A204.1 (cell line): ENCODE results near the gene CPSF3.
"Not testable (repeated sequence)": the region's sequence is repeated elsewhere in the genome, so short reads cannot be mapped to it uniquely, and the experiment has no call there.

ENCODE experiments used
- FAIRE-seq: peaks from 2 replicates; lab custom pipeline; 2012; peaks lifted over from hg19 to GRCh38; lab: Jason Lieb, UNC

The CPSF3 gene

DNA sequence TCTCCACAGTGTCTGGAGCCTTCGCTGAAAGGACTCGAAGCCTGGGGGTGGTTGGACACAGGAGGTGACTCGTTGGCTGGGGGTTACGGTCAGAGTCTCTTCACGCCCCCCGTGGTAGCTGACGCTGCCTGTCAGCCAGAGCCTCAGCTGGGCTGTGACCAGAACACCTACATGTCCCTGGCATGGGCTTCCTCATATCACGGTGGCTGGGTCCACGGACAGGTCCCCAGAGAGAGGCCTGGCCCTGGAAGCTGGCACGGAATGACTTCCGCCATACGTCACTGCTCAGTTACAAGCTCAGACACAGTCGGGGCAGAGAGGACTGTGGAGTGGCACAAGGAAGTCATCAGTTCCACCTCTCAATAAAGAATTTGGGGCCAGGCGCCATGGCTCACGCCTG lies 28.6 kb upstream of the CPSF3 start:
- no peak for FAIRE-seq

DNA sequence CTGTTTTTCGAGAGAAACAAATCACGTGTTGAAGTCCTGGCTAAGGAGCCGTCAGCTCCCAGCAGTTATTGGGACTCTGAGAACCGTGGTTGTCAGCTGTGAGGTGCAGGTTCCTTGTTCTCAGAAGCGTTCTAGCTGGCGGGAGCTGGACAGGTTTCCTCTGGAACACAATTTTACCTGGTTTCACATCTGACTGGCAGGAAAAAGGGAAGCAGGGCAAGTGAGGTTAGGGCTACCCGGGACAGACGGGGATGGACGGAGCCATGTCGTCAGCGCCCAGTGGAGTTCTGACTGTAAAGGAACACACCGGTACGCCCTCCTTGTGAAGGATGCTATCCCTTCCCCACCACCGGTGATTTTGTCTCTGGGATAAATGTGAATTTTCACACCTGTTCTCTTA lies 26.3 kb upstream of the CPSF3 start:
- no peak for FAIRE-seq

DNA sequence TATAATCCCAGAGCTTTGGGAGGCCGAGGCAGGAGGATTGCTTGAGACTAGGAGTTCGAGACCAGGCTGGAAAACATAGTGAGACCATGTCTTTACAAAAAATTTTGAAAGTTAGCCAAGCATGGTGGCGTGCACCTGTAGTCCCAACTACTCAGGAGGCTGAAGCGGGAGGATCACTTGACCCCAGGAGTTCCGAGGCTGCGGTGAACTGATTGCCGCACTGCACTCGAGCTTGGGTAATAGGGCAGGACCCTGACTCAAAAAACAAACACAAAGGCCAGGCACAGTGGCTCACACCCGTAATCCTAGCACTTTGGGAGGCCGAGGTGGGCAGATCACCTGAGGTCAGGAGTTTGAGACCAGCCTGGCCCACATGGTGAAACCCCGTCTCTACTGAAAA lies 25.2 kb upstream of the CPSF3 start:
- FAIRE-seq: not testable (repeated sequence)

DNA sequence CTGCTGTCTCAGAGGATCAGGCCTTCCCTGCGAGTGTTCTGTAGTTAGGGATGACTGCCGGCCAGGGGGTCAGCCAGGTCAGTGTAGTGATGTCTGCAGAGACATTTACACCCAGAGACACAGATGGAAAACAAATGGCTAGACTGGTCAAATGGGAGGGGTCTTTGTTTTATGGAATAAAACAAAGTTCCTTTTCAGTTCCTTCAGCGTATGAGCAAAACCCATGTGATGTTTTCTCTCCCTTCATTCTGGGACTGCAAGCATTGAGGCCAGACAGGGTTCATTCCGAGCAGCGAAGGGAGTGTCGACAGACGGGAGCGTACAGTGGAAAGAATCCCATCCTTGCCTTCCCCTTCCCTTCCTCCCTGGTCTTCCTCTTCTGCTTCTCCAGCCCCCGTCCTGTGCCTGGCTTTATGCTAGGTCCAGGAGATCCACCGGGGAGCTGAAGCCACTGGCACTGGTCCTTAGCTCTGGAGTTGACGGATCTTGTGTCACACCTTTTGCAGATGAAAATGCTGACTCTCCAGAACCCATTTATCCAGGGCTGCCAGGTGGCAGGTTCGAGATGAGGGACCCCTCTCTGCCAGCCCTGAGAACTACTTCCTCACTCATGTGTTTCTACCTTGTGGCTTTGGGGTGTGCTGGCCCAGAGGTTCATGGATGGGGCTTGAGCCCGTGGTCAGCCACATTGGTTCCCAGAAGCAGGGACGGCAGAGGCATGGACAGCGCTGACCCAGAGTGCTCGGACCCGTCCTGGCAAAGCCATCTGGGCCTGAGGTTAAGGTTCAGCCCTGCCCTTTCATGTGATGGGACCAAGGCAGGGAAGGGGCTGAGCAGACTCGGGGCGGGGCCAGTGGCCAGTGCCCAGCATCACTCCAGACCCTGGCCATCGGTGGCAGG lies 24.3 kb upstream of the CPSF3 start:
- no peak for FAIRE-seq

DNA sequence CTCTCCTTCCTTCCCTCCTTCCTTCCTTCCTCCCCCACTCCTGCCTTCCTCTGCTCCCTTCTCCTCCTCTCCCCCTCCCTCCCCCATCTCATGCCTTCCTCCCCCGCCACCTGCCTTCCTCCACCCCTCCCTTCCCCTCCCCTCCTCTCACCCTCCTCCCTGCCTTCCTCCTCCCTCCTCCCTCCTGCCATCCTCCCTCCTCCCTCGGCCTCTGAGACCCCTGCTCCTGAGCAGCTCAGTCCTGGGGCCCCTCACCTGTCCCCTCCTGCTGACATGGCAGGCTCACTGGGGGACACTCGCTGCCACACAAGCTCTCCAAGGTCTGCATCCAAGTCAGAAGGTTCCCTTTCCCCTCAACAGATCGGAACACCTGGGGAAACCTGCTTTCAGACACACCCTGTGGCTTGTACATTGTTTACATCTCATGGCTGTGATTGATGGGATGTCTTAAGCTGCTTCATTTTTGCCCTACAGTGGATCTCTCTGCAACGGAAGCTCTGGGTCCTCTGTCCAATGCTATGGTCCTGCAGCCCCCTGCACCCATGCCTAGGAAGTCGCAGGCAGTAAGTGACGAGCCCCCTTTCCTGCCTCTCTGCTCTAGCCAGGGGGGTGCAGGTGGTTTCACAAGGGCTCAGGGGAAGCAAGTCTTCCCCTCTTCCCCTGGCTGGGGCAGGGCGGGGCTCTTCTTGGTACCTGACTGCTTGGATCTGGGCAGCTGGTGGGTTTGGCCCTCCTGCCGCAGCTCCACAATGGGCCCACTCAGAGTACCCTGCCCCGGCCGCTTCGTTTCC lies 23.0 kb upstream of the CPSF3 start:
- no peak for FAIRE-seq

DNA sequence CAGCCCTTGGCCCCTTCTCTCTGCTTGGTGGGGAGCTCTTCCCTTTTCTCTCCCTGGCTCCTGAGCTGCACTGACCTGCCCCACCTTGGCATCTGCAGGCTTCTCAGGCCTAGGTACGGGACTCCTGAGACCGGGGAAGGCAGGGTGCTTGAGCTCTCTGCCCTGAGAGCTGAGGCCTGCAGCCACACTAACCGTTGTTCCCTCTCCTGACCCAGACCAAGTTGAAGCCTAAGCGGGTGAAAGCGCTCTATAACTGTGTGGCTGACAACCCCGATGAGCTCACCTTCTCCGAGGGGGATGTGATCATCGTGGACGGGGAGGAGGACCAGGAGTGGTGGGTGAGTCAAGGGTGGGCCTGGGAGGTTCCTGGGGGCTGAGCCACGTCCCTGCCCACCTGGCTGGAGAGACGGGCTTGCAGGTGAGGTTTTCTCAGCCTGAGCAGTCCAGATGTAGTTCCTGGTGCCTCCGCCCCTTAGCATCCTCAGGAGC lies 22.4 kb upstream of the CPSF3 start:
- no peak for FAIRE-seq

DNA sequence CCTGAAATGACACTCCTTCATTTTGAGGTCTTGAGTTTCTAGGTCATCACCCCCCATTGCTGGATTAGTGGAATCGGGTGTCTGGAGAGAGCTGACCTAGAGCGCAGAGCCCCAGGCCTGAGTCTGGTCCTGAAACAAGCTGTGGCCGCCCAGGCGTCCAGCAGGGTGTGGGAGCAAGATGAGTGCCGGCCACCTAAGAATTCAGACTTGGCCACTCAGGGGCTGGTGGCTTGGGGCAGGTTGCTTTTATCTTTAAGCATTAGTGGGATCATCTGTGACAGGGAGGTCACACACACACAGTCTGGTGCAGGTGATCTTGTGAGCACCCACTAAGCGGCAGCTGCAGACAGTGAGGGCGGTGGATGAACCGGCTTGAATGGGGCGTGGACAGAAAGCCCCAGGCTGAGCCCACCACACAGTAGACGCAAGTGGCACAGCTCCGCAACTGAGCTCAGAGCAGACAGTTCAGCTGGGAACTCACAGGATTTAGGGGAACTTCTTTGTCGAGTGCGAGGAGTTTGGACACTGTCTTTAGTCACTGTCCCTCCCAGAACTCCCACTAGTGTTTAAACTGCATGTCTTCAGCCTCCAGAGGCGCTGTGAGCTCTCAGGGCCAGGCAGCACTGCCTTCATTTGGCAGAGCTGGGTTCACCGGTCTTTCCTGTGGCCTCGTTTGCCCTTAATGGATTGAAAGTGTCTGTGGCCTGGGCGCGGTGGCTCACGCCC lies 21.6 kb upstream of the CPSF3 start:
- FAIRE-seq: no peak

DNA sequence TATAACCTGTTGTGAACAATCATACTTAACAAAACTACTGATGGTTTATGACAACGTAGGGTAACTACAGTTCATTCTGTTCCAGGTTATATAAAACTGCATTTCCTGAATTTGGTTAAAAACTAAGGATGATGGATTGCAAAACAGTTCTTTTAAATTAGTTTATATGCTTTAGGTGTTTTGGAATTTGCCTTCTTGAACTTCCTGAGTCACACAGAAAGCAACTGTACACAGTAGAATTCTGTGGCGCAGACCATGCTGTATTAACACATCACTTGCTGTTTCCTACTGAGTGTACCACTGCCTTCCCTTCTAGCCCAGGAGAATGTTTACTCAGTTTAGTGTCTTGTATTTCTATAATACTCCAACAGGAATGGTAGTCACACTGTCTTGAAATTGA lies 19.5 kb upstream of the CPSF3 start:
- no peak for FAIRE-seq

DNA sequence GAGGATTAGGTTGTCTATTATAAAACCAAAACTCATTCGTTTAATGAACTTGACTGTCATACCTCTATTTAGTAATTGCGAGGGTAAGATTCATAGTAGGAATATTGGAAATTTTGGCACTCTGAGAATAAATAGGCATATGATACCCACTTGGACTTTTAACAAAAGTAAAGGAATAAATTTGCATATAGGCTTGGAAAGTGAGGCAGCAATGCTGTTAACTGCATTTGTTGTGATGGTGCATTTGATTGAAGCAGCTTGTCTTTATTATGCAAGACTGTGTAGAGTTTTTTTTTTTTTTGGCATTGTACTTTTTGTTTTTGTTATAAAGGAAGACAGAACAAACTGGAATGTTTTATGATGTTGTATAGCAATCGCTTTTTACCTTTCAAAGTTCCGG lies 19.0 kb upstream of the CPSF3 start:
- FAIRE-seq: no peak

DNA sequence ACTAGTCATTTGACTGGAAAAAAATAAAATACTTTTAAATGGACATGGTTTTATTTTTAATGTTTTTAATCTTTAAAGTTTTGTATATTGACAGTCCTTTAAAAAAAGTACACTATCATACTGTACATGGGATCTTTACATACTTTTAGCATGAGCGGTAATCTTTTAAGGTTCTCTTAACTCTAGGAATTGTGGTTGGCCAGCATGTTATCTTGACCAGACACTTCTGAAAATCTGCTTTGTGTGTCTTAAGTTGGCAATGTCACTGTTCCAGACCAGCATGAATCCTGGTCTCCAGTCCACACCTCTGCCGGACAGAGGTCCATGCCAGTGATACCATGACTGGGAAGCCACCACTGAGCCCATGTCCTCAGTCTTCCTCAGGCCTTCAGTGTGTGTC lies 17.8 kb upstream of the CPSF3 start:
- FAIRE-seq: no peak

DNA sequence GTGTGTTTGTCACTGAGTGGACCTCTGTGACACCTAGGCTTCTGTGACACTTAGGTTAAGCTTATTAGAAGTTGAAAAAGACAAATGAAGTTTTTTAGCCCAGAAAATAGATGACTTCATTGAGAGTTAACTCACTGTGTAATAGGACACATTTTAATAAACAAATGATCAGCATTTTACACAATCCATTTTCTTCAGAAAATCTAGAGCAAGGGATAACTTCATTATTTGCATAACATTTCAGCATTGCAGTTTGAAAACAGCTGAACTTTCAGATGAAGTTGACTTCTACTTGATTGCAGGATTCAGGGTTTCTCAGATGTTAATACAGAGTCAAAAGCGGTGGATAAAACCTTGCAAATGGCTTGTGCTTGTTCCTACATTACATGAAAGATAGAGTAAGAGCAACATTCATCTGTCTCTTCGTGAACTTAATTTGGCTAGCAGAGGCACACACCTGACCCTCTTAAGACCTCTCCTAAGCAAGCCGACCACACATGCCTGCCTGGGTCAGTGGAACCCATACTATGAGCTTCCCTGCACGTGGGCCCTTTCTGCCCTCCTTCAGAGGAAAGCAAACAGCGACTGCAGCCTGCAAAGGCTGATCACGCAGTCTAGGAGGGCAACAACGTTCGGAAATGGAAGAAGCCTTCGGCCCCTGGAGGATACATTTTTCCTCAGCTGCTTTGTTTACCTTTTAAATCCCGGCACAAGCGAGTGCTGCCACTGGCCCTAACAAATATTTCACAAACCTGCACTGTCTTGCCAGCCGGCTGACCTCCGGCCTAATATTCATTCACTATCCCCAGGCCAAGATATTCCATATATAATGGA lies 16.7 kb upstream of the CPSF3 start:
- no peak for FAIRE-seq

DNA sequence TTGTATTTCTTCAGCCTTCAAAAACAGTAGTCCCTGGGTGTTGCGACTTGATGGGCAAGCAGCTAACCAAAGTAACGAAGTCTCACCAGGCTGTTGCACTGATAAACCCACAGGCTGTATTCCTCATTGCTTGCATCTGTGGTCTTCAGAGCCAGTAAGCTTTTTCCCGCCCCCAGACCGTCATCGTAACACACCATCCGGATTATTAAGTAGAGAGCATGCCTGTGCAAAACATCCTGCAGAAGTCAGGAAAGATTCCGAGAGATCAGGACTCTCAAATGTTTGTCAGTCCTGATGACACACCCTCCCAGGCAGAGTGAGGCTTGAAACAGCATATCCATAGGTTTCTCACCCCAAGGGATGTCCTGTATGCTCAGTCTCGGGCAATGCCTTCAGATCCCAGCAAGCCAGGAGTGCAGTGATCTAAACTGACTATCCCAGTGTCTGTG lies 16.1 kb upstream of the CPSF3 start:
- no peak for FAIRE-seq

DNA sequence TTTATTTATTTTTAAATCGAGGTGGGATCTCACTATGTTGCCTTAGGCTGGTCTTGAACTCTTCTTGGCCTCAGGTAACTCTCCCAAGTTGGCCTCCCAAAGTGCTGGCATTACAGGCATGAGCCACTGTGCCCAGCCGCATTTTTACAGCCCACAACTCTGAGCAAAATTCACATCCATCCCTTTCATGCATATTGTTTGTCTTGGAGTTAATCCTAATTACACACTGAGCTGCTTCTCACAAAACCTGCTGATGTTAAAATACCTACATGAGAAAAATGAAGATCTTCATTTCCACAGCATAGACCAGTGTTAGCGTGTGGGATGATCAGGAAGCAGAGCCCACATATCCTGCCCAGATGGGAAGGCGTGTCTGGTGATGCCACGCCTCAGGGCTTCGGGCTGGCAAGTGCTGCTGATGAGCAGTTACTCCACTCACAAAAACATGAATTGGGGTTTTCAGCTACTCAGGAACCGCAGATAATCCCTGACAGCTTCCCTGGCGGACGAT lies 14.8 kb upstream of the CPSF3 start:
- FAIRE-seq: no peak

DNA sequence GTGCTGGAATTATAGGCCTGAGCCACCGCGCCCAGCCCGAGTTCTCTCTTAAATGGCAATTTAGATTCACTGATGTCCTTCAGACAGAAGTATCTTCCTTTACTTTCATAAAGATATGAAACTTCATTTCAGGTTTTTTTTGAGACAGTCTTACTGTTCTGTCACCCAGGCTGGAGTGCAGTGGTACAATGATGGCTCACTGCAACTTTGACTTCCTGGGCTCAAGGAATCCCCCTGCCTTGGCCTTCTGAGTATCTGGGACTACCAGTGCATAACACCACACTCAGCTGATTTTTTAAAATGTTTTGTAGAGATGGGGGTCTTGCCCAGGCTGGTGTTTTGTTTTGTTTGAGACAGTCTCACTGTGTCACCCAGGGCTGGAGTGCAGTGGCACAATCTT lies 13.3 kb upstream of the CPSF3 start:
- no peak for FAIRE-seq

DNA sequence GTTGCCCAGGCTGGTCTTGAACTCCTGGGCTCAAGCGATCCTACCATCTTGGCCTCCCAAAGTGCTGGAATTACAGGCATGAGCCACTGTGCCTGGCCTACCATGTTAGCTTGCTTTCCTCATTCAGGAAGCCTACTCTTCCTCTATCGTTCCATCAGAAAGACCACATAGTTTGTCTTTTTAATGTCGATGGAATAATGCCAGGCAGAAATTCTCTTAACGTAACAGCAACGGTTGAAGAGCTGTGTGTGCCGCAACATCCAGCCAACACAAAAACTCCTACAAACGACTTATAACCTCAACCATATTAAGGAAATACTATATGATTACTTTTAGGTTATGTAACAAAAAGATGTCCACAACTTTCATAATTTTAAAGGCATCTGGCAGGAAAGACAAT lies 10.7 kb upstream of the CPSF3 start:
- no peak for FAIRE-seq

DNA sequence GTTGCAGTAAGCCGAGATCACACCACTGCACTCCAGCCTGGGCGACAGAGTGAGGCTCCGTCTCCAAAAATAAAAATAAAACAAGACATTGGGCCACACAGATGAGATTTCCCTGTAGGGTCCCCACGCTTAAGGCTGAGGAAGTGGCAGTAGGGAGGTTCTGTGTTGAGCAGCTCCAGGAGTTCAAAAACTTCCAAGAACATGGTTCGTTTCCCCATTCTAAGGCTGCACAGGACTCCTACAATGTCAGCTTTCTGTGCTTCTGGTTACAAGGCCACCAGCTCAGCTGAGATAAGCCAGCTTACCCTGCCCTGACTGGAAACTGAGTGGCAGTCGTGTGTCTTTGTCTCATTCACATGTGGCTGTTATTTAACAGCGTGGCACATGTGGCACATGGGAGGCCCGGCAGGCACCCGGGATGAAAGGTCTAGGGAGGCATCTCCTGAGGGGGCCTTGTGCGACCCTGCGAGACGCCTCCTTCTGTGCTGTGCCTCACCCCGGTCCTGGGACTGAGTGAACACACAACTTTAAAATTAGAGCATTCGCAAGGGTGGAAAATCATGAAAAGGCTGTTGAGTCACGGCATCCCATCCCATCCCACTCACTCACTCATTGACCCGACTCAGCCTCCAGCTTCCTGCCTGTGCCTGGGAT lies 7.8 kb upstream of the CPSF3 start:
- no peak for FAIRE-seq

DNA sequence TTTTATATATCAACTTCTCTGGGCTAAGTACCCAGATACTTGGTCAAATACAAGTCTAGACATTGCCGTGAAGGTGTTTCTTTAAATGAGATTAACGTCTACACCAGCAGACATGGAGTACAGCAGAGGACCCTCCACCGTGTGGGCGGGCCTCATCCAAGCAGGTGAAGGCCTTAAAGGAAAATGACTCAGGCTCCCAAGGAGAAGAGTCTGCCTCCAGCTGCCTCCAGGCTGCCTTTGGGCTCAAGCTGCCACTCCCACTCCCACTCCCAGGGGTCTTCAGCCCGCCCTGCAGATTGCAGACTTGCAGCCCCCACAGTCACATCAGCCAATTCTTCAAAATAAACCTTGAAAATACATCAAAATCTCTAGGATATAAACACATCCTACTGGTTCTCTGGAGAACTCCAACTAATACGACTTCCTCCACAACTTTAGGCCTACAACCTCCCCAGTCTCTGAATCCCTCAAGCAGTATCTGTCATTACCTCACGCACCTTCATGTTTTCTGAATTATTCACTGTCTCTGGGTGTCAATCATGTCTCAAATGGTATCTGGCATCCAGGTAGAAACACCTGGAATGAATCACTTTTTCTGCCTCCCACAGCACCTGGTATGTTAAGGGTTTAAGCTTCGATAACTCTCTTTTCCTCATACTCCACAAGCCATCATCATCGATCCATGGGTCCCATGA lies 7.0 kb upstream of the CPSF3 start:
- FAIRE-seq: no peak

DNA sequence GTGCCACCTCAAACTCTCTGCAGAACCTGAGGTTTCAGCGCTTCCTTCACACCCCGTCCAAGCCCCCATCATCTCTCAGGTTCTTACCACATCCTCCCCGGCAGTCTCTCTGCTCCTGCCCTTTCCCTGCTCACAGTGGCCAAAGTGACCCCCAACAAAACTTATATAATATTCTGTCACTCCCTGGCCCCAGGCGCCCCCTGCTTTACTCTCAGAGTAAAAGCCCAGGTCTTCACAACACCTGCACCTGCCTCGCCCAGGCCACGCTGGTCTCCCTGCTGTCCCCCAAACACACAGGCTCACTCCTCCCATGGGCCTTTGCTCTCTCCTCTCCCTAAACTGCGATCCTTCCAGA lies 6.5 kb upstream of the CPSF3 start:
- no peak for FAIRE-seq

DNA sequence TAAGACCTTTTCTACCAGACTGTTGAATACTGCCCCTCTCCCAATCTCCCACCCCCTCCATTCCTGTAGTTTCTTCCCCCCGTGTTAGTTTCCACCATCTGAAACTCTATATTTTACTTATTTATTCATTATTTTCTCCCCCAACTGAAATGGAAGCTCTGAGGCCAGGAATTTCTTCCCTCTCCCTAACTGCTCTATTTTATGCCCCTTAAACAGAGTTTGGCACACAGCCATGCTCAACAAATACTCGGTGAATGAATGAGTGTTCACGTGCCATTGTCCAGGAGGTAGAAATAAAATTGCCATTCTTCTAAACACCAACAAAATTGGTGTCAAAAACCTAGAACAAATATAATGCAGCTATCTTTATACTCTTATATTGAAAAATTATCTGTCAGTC lies 5.7 kb upstream of the CPSF3 start:
- no peak for FAIRE-seq

DNA sequence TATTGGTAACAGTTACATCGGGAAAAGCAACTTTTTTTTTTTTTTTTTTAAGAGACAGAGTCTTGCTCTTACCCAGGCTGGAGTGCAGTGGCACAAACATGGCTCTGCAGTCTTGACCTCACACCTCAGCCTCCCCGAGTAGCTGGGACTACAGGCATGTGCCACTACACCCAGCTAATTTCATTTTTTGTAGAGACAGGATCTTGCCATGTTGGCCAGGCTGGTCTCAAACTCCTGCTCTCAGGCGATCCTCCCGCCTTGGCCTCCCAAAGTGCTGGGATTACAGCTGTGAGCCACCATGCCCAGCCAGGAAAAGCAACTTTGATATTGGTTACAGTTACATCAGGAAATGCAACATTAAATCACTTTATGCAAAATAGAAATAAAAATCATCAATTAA lies 4.7 kb upstream of the CPSF3 start:
- FAIRE-seq: no peak

DNA sequence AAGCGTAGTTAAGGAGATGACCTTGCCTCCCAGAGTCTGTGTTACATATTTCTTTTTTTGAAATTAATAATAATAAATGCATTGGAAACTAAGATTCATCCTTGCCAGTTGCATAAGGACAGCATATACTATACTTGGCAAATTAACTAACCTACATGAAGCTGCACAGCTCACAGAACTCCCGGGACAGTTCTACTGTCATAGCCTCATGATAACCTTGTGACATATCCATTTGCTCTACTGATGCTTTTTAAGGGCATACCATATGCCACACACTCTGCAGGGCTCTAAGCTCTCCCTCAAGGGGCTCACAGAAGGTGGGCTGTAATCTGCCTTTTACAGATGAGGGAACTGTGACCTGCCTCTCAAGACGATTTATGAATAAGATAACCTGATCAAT lies 3.9 kb upstream of the CPSF3 start:
- FAIRE-seq: no peak
